OCI-LY7 (cell line): ENCODE data around the gene CFAP61. TPM values are rescaled to one million over a fixed set of nuclear protein-coding genes. Genes with fewer than 3 reads are reported as not detected.

Source experiments
- BruUV-seq: library from RNA; stranded (reverse); fragments of 400-500 nt; replicated peaks from 2 replicates; lab custom pipeline; 2021; lab: Mats Ljungman, UMichigan
- CTCF ChIA-PET: fragments of 300-600 bp; sonication (Branson Sonifier 250); formaldehyde crosslinking; loops from one replicate; lab custom pipeline; 2022; ENCODE audit warnings: antibody characterized with exemption; ENCODE audit not compliant: unreplicated experiment; lab: Charles Lee
- POLR2A ChIA-PET: fragments of 300-600 bp; sonication (Branson Sonifier 250); formaldehyde crosslinking; loops from one replicate; lab custom pipeline; 2022; ENCODE audit warnings: antibody characterized with exemption; lab: Charles Lee
- DNase-seq: peaks from one replicate; pipeline ENCODE4 v3.0.0-alpha.2; 2015; ENCODE audit warnings: low spot score
- H2AFZ ChIP-seq: fragments of 200-600 bp; sonication (generic), shearing (Covaris generic); 2 replicates; pipeline ENCODE4 v1.6.1; 2014; ENCODE audit warnings: mild to moderate bottlenecking, antibody characterized with exemption, low read length, moderate library complexity
- H3K27ac ChIP-seq: fragments of 200-600 bp; sonication (generic); 2 replicates; pipeline ENCODE4 v1.5.1; 2014; ENCODE audit warnings: mixed run types, low read depth, mild to moderate bottlenecking, moderate library complexity, low read length, inconsistent platforms; ENCODE audit not compliant: poor library complexity, severe bottlenecking
- H3K36me3 ChIP-seq: fragments of 200-600 bp; sonication (generic); 2 replicates; pipeline ENCODE4 v1.6.1; 2014; ENCODE audit warnings: mild to moderate bottlenecking, antibody characterized with exemption, low read length, moderate library complexity, mixed read lengths; ENCODE audit not compliant: insufficient read depth
- H3K4me1 ChIP-seq: fragments of 200-600 bp; sonication (generic); 2 replicates; pipeline ENCODE4 v1.5.1; 2014; ENCODE audit warnings: mild to moderate bottlenecking, low read length; ENCODE audit not compliant: insufficient read depth, poor library complexity, severe bottlenecking
- H3K4me2 ChIP-seq: fragments of 200-600 bp; sonication (generic); 2 replicates; pipeline ENCODE4 v1.6.1; 2014; ENCODE audit warnings: mild to moderate bottlenecking, low read length
- H3K4me3 ChIP-seq: fragments of 200-600 bp; sonication (generic); 2 replicates; pipeline ENCODE4 v1.5.1; 2014; ENCODE audit warnings: mild to moderate bottlenecking, low read depth, low read length; ENCODE audit not compliant: poor library complexity, severe bottlenecking
- H3K79me2 ChIP-seq: fragments of 200-600 bp; sonication (generic); 2 replicates; pipeline ENCODE4 v1.6.1; 2016; ENCODE audit warnings: low read depth, mild to moderate bottlenecking, low read length, moderate library complexity, mixed read lengths; ENCODE audit not compliant: insufficient read depth
- H3K9me2 ChIP-seq: fragments of 200-600 bp; sonication (generic); 2 replicates; pipeline ENCODE4 v1.6.1; 2016; ENCODE audit warnings: mild to moderate bottlenecking, low read length, mixed read lengths; ENCODE audit not compliant: insufficient read depth
- H3K9me3 ChIP-seq: fragments of 200-600 bp; sonication (generic); 2 replicates; pipeline ENCODE4 v1.6.1; 2014; ENCODE audit warnings: mild to moderate bottlenecking, mixed run types, low read length, mixed read lengths
- H4K20me1 ChIP-seq: fragments of 200-600 bp; sonication (generic); 2 replicates; pipeline ENCODE4 v1.6.1; 2014; ENCODE audit warnings: mild to moderate bottlenecking, antibody characterized with exemption, low read length, moderate library complexity, mixed read lengths; ENCODE audit not compliant: insufficient read depth
- CTCF ChIP-seq: fragments of 200-600 bp; sonication (generic); conservative IDR thresholded peaks from 2 replicates; pipeline ENCODE4 v1.5.1; 2014; ENCODE audit warnings: mild to moderate bottlenecking, antibody characterized with exemption, low read length, moderate library complexity, mixed read lengths
- EZH2phosphoT487 ChIP-seq: fragments of 200-600 bp; sonication (generic); IDR thresholded peaks from 2 replicates; pipeline ENCODE4 v1.6.1; 2018; ENCODE audit warnings: low read depth, borderline replicate concordance, mild to moderate bottlenecking, mixed run types, antibody characterized with exemption, low read length, moderate library complexity, mixed read lengths
- intact Hi-C: fragments of 100-400 bp; cut with micrococcal nuclease; formaldehyde crosslinking; loops from one replicate; pipeline ENCODE4 v1.10.0; 2022; ENCODE audit not compliant: unreplicated experiment
- total RNA-seq, 2 experiments: library from RNA; depleted of rRNA in 1 of 2; stranded (reverse); fragments of >200 nt in 1 of 2; shearing (Covaris generic) in 1 of 2; gene quantifications; 2 replicates each; pipeline ENCODE4 v1.2.3, GENCODE V29; 2014 to 2022

Gene CFAP61
- total RNA-seq, 2 experiments from 2014 or later, result 0.06 TPM; not detected in 1

GRCh38 chr20:20393207-20394120 lies 341.1 kb downstream of the CFAP61 start:
- Histone ChIP-seq H3K9me2 (no peaks in the 10 kb centered on the region), H3K79me2 (no peaks in the 10 kb centered on the region), H3K9me3 (no peaks in the 10 kb centered on the region)

GRCh38 chr20:20395087-20395486 lies 342.8 kb downstream of the CFAP61 start:
- CTCF ChIA-PET, result no interaction called here
- POLR2A ChIA-PET, result interaction anchor here (0.6 to 0.7 kb wide), 3 partner anchors 1255 to 1702 kb away, joined by 3 to 8 read pairs (median 4); no protein-coding TSS in a partner anchor
- H3K9me3 ChIP-seq, result no peaks in the 10 kb centered on the region
- TF ChIP-seq EZH2phosphoT487 (no peak), CTCF (no peak)
- intact Hi-C loops, result no loop called here
- H4K20me1 ChIP-seq, result no peaks in the 10 kb centered on the region
- H3K36me3 ChIP-seq, result no peaks in the 10 kb centered on the region
- H2AFZ ChIP-seq, result no peak overlapping the region
- no peak for DNase-seq
- no peaks in the 10 kb centered on the region for H3K4me1 ChIP-seq
- no peak overlapping the region for H3K4me2 ChIP-seq
- H3K9me2 ChIP-seq, result no peaks in the 10 kb centered on the region
- H3K4me3 ChIP-seq, result no peak overlapping the region
- H3K27ac ChIP-seq, result no peak overlapping the region
- no TSS peak for BruUV-seq
- no peaks in the 10 kb centered on the region for H3K79me2 ChIP-seq

More at GRCh38 chr20:20393207-20394120, 341.1 kb downstream of the CFAP61 start:
- Histone ChIP-seq H4K20me1 (no peaks in the 10 kb centered on the region), H3K27ac (no peak overlapping the region), H3K4me1 (no peaks in the 10 kb centered on the region), H2AFZ (no peak overlapping the region), H3K36me3 (no peaks in the 10 kb centered on the region), H3K4me3 (no peak overlapping the region), H3K4me2 (no peak overlapping the region)
- ChIA-PET CTCF (no interaction called here), POLR2A (no interaction called here)
- TF ChIP-seq CTCF, result no peak
- no peak for TF ChIP-seq EZH2phosphoT487
- intact Hi-C loops, result no loop called here
- no peak for DNase-seq
- no TSS peak for BruUV-seq
